Mesodermal cell (in vitro differentiated cells): ENCODE measurements around the gene ELOVL4.

ENCODE experiments used
- H3K27ac ChIP-seq: 2 replicates; pipeline ENCODE4 v1.7.0; 2013; ENCODE audit warnings: mild to moderate bottlenecking, low read depth, low read length, moderate library complexity; ENCODE audit not compliant: severe bottlenecking
- H3K36me3 ChIP-seq: 2 replicates; pipeline ENCODE4 v1.7.1; 2013; ENCODE audit warnings: mild to moderate bottlenecking, low read length, moderate library complexity; ENCODE audit not compliant: control insufficient read depth, insufficient read depth
- H3K4me1 ChIP-seq: one replicate; pipeline ENCODE4 v1.7.1; 2013; ENCODE audit warnings: mild to moderate bottlenecking, low read length; ENCODE audit not compliant: insufficient read depth, control insufficient read depth, poor library complexity, severe bottlenecking
- H3K4me3 ChIP-seq: 2 replicates; pipeline ENCODE4 v1.7.0; 2013; ENCODE audit warnings: low read length, control low read depth, mild to moderate bottlenecking; ENCODE audit not compliant: insufficient read depth, poor library complexity, severe bottlenecking; ENCODE audit errors: extremely low read depth
- H3K9me3 ChIP-seq: 2 replicates; pipeline ENCODE4 v1.7.1; 2013; ENCODE audit warnings: mild to moderate bottlenecking, low read length, moderate library complexity; ENCODE audit not compliant: control insufficient read depth
- WGBS, 2 experiments: methylation state at CpG; one replicate each; pipeline ENCODE4 v1.1.5; 2013; ENCODE audit warnings: missing lambda C conversion rate in 2 of 2; ENCODE audit not compliant: insufficient coverage in 2 of 2; 5-methylcytosine and 5-hydroxymethylcytosine counted together

The ELOVL4 gene

GRCh38 chr6:79872986-79873385 is 74.4 kb downstream of the ELOVL4 start:
- Histone ChIP-seq H3K4me1 (no peaks in the 10 kb centered on the region), H3K9me3 (no peaks in the 10 kb centered on the region), H3K4me3 (no peak overlapping the region), H3K27ac (no peak overlapping the region), H3K36me3 (no peaks in the 10 kb centered on the region)
- WGBS, 2 experiments, result 83 to 100% methylated on average over 1 of the region's 2 CpGs

DNA sequence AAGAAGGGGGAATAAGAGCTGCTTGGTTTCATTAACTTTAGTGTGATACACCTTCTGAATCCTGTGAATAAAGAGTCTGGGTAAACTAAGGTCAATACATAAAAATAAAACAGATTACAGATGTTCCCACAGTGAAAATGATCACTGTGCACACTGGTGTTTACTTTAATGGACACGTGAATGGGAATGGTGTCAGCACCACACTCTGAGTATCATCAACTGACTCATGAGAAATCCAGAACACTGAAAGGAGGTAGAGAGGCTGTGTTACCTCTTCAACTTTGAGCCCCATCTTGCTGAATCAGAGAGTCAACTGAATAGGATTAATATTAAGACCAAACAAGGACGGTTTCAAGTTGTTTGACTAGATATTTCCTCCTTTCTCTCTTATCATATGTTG is 75.0 kb downstream of the ELOVL4 start:
- no peak overlapping the region for H3K27ac ChIP-seq
- no peaks in the 10 kb centered on the region for H3K36me3 ChIP-seq
- H3K4me3 ChIP-seq, result no peak overlapping the region
- no peaks in the 10 kb centered on the region for H3K9me3 ChIP-seq
- WGBS, 2 experiments, result 89% methylated on average over 1 of the region's 2 CpGs; no CpG with 5 or more reads in 1 of the 2 experiments
- no peaks in the 10 kb centered on the region for H3K4me1 ChIP-seq

DNA sequence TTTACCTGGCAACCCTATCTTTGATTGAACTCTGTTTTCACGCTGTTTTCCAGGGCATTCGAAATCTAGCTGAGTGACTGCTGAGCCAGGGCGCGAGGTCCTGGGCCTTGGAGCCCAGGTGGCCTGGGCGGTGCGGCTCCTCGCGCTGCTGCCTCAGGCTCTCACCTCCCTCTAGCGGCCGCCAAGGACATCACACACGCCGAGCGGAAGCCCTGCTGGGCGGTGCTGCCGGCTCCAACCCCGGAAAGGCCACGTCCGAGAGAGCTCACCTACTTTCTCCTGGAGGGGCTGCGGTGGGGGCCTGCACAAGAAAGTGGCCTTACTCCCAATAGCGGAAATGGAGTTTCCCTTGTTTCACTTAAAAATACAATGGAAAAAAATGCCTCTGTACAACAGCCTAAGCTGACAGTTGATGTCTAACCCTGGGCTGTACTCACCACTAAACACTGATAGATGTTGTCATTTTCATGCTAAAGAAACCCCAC is 77.7 kb downstream of the ELOVL4 start:
- 3 to 5% methylated on average over 16 to 20 of the region's 20 CpGs for WGBS, 2 experiments
- no peaks in the 10 kb centered on the region for H3K9me3 ChIP-seq
- H3K4me1 ChIP-seq, result no peaks in the 10 kb centered on the region
- H3K27ac ChIP-seq, result no peak overlapping the region
- no peak overlapping the region for H3K4me3 ChIP-seq
- no peaks in the 10 kb centered on the region for H3K36me3 ChIP-seq

DNA sequence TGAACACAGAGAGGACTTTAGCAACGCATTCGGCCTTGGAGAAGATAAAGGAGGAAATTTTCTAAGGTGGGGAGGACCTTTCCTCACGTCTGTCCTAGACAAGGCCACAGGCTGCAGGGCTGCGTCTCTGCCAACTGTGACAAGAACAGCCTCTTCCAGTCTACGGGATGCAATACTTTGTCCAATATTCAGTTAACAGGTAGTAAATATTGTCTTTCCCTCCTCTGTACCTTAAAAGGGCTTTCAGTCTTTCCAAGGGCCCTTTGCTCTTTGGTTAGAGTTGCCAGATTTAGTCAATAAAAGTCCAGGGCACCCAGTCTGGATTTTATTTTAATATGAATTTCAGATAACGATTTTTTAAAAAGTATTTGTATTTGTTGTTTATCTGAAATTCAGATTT is 78.2 kb downstream of the ELOVL4 start:
- no peaks in the 10 kb centered on the region for H3K4me1 ChIP-seq
- H3K4me3 ChIP-seq, result no peak overlapping the region
- H3K36me3 ChIP-seq, result no peaks in the 10 kb centered on the region
- 90% methylated on average over 2 of the region's 6 CpGs; no CpG with 5 or more reads in 1 of the 2 experiments for WGBS, 2 experiments
- no peaks in the 10 kb centered on the region for H3K9me3 ChIP-seq
- H3K27ac ChIP-seq, result no peak overlapping the region

DNA sequence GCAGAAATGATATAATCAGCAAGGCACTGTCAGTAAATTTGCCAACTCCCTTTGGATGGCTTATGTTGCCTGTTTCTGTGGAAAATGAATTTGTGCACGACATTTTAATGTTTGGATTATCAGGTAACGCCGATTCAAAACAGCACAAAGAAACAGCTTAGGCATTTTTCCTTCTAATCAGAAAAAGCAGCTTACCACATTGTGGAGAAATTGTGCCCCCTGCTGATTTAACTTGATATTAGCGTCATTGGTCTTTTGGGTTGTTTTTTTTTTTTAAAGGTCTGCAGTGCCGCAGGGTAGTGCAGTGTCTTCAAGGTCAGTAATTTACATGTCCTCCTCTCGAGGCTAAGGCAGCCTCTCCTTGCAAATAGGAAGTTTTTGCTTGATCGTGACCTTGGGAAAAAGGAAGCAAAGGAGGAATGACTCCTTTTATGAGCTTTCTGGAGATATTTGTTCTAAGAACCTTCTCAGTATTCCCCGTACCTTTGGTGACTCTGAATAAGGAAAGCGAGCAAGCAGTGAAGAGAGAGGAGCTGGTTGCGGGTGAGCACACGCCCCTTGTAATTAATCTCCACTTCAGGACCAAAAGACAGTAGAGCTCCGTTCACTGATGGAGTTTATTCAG is 79.1 kb downstream of the ELOVL4 start:
- Histone ChIP-seq H3K9me3 (no peaks in the 10 kb centered on the region), H3K27ac (no peak overlapping the region), H3K4me1 (no peaks in the 10 kb centered on the region), H3K36me3 (no peaks in the 10 kb centered on the region), H3K4me3 (no peak overlapping the region)
- 40 to 82% methylated on average over 2 to 8 of the region's 12 CpGs for WGBS, 2 experiments
